ENCODE data around the gene COG8. TPM values are rescaled to one million over a fixed set of nuclear protein-coding genes. Genes with fewer than 3 reads are reported as not detected.

Gene COG8
- total and polyA plus RNA-seq, 5 donors = 15.7 to 24.8 (median 22.7) TPM

DNA sequence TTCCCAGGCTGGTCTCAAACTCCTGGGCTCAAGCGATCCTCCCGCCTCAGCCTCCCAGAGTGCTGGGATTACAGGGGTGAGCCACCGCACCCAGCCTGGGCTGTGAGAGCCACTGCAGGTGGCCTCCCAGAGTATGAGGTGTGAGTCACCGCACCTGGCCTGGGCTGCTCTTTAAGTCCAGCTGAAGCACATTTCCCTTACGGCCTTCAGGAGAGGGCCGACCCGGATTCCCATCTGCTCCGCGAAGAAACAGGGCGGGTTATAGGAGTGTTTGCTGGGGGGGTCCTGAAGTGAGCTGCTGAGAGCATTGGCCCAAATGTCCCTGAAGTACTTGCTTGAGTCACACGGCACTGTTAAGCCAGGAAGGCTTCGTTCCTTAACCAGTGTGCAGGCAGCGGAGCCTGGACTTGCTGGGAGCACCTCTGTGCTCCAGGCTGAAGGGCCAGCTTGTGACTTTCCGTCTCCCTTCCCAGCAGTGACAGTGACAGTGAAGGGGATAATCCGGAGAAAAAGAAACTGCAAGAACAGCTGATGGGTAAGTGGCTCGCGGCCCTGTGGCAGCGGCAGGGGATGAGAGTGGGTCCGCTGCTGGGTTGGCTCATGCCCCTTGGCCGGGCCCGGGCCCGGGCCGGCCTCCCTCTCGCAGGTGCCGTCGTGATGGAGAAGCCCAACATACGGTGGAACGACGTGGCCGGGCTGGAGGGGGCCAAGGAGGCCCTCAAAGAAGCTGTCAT, 21.0 kb downstream of the COG8 start:
- Histone ChIP-seq H3K27ac (ENCODE audit: low read length) (no peak overlapping the region), H3K4me3 (ENCODE audit: low read length) (no peak overlapping the region), H3K4me1 (ENCODE audit: control insufficient read depth, insufficient read depth, low read length) (no peaks in the 10 kb centered on the region), H3K9me3 (ENCODE audit: control insufficient read depth, low read length) (no peaks in the 10 kb centered on the region), H3K27me3 (ENCODE audit: control insufficient read depth, insufficient read depth) (no peaks in the 10 kb centered on the region)
- intact Hi-C loops (cut with DNase I) = no loop called here
- peak in 1 of 3 donors; percentile 47 for DNase-seq
- no peak for ATAC-seq
- 95% methylated on average over 30 of the region's 30 CpGs for WGBS

DNA sequence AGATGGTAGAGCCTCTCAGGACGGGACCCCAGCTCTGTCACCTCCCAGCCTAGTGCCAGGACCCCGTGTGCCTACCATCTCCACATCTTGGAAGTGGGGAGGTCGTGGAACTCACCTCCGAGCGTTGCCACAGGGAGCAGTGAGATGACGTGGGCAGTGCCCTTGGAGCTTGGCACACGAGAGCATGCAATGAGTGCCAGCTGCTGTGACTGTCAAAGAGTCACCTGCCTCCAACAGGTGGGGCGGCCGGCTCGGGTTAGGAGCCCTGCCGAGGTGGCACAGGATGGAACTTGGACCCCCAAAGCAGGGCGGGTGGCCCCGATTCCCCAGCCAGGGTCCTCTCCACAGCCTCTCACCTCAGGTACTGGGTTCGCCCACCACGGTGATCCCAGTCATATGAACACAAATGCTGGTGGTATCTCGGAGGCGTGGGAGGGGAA, 22.7 kb downstream of the COG8 start:
- Histone ChIP-seq H3K9me3 (ENCODE audit: control insufficient read depth, low read length) (no peaks in the 10 kb centered on the region), H3K27me3 (ENCODE audit: control insufficient read depth, insufficient read depth) (no peaks in the 10 kb centered on the region), H3K4me3 (ENCODE audit: low read length) (no peak overlapping the region), H3K27ac (ENCODE audit: low read length) (no peak overlapping the region), H3K4me1 (ENCODE audit: control insufficient read depth, insufficient read depth, low read length) (no peaks in the 10 kb centered on the region)
- DNase-seq (peak in 1 of 3 donors; percentile 39), ATAC-seq (no peak)
- intact Hi-C loops (cut with DNase I) = no loop called here
- WGBS = 92% methylated on average over 17 of the region's 17 CpGs

DNA sequence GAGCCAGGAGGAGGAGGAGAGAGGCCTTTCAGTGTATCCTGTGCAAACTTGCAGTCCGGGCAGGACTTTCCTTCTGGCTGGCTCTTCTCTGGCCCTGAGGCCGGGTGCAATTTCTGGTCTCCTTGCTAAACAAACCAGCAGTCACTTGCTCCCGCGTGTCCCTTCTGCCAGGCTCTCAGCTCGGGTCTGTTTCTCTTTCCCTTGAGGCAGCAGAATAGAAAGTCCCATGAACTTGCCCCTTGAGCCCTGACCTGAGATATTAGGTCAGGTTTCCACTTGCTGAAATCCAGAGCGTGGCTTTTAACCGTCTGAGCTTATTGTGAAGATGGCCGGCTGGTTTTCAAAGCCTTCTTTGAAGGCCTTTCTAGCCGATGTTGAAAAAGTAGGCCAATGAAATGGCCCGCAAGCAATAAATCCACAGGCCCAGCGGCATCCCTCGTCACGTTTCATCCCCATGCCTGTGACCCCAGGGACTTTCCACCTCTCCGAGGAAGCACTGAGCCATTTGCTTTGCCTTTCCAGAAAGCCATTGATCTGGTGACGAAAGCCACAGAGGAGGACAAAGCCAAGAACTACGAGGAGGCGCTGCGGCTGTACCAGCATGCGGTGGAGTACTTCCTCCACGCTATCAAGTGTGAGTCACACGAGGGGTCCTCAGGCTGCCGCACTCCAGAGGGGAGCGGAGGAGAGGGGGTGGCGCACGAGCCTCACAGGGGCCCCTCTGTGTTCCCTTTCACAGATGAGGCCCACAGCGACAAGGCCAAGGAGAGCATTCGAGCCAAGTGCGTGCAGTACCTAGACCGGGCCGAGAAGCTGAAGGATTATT, 23.7 kb downstream of the COG8 start:
- Histone ChIP-seq H3K9me3 (ENCODE audit: control insufficient read depth, low read length) (no peaks in the 10 kb centered on the region), H3K27me3 (ENCODE audit: control insufficient read depth, insufficient read depth) (no peaks in the 10 kb centered on the region), H3K4me1 (ENCODE audit: control insufficient read depth, insufficient read depth, low read length) (no peaks in the 10 kb centered on the region), H3K4me3 (ENCODE audit: low read length) (no peak overlapping the region), H3K27ac (ENCODE audit: low read length) (no peak overlapping the region)
- ATAC-seq (no peak), DNase-seq (peak in 1 of 3 donors; percentile 37)
- intact Hi-C loops (cut with DNase I) = no loop called here
- WGBS = 84% methylated on average over 30 of the region's 30 CpGs

DNA sequence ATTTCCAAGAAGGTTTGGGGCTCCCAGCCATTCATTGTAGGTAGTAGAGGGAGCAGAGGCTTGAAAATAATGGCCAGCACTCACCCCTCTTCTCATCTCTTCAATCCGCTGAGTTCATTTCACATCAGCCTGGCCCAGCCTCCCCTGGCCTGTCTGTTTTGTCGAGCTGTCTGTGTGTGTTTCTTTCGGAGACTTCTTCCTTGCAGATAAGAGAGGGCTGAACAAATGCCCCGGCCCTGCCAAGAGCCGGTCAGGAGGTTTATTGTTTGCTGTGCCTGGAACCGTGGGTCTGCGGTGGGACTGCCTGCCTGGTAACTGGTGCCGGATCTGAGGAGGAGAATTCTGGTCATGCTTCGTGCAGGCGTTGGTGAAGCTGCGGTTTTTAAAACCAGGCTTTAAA, 24.8 kb downstream of the COG8 start:
- Histone ChIP-seq H3K4me1 (ENCODE audit: control insufficient read depth, insufficient read depth, low read length) (no peaks in the 10 kb centered on the region), H3K9me3 (ENCODE audit: control insufficient read depth, low read length) (no peaks in the 10 kb centered on the region), H3K4me3 (ENCODE audit: low read length) (no peak overlapping the region), H3K27ac (ENCODE audit: low read length) (no peak overlapping the region), H3K27me3 (ENCODE audit: control insufficient read depth, insufficient read depth) (no peaks in the 10 kb centered on the region)
- WGBS = 68% methylated on average over 11 of the region's 11 CpGs
- ATAC-seq (no peak), DNase-seq (peak in 2 of 3 donors; percentile 43 to 73)
- intact Hi-C loops (cut with DNase I) = no loop called here

DNA sequence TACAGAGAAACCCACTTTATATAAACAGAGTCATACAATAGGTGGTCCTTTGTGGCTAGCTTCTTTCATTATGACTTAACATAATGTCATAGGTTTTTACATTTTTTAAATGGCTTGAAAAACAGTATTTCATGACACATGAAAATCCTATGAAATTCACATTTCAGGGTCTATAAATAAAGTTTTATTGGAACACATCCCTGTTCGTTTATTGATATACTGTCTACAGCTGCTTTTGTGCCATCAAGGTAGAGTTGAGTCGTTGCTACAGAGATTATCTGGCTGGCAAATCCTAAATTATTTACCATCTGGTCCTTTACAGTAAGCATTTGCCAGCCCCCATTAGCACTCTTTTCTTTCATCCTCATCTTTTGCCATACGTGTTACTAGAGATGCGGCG, 25.9 kb downstream of the COG8 start:
- no peak overlapping the region for H3K27ac ChIP-seq (ENCODE audit: low read length)
- no peak overlapping the region for H3K4me3 ChIP-seq (ENCODE audit: low read length)
- H3K9me3 ChIP-seq (ENCODE audit: control insufficient read depth, low read length) = no peaks in the 10 kb centered on the region
- H3K27me3 ChIP-seq (ENCODE audit: control insufficient read depth, insufficient read depth) = no peaks in the 10 kb centered on the region
- WGBS = 94% methylated on average over 5 of the region's 5 CpGs
- intact Hi-C loops (cut with DNase I) = no loop called here
- ATAC-seq = no peak
- H3K4me1 ChIP-seq (ENCODE audit: control insufficient read depth, insufficient read depth, low read length) = no peaks in the 10 kb centered on the region
- DNase-seq = no peak

DNA sequence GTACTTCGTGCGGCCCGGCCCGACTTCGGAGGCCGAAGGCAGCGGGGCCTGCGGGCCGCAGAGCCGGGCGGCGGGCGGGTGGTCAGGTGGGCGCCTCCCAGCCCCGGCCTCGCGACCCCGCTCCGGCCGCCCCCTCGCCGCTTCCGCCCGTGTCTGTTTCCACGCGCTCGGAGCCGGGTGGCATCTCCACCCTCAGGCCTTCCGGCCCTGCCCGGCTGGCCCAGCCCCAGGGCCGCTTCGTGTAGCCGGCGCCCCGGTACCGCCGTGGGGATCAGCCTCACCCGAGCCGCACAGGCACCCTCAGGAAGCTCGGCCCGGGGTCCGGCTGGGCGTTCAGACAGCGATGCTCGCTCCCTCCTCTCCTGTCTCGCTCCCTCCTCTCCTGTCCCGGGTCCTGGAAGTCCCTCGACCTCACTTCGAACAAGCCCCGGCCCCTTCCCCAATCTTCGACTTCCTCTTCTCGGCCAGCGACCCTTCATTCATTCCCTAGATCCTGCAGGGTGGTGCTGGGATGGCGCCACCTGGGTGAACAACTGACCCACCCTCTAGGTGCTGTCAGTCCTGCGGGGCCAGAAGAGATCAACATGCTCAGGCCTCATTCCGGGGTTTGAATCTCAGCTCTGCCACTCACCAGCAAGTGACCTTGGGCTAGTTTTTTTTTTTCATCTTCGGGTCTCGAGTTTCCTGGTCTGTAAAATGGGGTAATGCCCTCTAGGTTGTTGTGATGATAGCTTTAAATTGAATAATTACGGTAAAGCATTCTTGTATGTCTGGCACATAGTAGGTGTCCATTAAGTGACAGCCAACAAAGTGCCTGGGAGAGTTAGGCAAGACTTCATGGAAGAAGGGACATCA, 27.6 kb downstream of the COG8 start:
- Histone ChIP-seq H3K4me1 (ENCODE audit: control insufficient read depth, insufficient read depth, low read length) (no peaks in the 10 kb centered on the region), H3K9me3 (ENCODE audit: control insufficient read depth, low read length) (no peaks in the 10 kb centered on the region), H3K27me3 (ENCODE audit: control insufficient read depth, insufficient read depth) (no peaks in the 10 kb centered on the region), H3K27ac (ENCODE audit: low read length) (peak overlapping the region; percentile 80), H3K4me3 (ENCODE audit: low read length) (peak overlapping the region; percentile 70)
- DNase-seq = peak in 1 of 3 donors; percentile 46
- intact Hi-C loops (cut with DNase I) = no loop called here
- WGBS = 2% methylated on average over 59 of the region's 59 CpGs
- peak; percentile 49 to 52 for ATAC-seq

DNA sequence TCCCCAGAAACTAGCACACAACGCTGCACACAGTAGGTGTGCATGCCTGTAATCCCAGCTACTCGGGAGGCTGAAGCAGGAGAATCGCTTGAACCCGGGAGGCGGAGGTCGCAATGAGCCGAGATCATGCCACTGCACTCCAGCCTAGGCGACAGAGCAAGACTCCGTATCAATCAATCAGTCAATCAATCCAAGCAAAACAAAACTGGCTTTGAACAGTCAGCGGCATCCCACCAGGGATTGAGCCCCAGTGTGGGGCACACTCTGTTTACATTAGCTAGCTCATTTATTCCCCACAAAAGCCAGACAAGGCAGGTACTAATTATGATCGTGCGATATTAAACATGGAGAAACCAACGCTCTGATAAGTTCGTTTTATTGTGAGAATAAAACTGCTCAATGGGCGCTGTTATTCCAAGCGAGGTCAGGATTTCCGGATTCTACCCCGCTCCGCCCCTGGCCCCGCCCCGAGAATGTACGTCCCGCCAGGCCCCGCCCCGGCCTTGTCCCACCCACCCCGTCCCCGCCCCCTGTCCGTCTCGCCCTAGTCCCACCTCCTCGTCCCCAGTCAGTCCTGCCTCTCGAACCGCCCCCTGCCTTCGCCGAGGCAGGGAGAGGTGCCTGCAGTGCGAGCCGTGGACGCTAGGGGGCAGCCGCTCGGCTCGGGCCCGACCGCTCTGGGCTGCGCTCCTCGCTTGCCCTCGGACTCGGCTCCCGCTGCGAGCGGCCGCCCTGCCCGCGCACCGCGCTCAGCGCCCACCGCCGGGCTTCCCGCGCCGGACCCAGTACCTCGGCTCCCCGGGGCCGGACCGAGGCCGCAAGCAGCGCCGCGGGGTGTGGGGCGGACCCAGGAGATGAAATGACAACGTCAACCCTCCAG, 28.5 kb downstream of the COG8 start, which contains the start of gene VPS4A:
TSS of gene VPS4A (plus strand) at position 698 of the 880 bp plus-strand sequence. CDS start at position 860, 162 bp downstream.
- 9% methylated on average over 70 of the region's 70 CpGs for WGBS
- H3K4me1 ChIP-seq (ENCODE audit: control insufficient read depth, insufficient read depth, low read length) = no peaks in the 10 kb centered on the region
- intact Hi-C loops (cut with DNase I) = no loop called here
- ATAC-seq = peak; percentile 96 to 97
- H3K27ac ChIP-seq (ENCODE audit: low read length) = peak within 1 kb of the TSS; percentile 80
- H3K9me3 ChIP-seq (ENCODE audit: control insufficient read depth, low read length) = no peaks in the 10 kb centered on the region
- DNase-seq = peak; percentile 95 to 99 (median 98)
- H3K4me3 ChIP-seq (ENCODE audit: low read length) = peak within 1 kb of the TSS; percentile 70
- H3K27me3 ChIP-seq (ENCODE audit: control insufficient read depth, insufficient read depth) = no peaks in the 10 kb centered on the region

DNA sequence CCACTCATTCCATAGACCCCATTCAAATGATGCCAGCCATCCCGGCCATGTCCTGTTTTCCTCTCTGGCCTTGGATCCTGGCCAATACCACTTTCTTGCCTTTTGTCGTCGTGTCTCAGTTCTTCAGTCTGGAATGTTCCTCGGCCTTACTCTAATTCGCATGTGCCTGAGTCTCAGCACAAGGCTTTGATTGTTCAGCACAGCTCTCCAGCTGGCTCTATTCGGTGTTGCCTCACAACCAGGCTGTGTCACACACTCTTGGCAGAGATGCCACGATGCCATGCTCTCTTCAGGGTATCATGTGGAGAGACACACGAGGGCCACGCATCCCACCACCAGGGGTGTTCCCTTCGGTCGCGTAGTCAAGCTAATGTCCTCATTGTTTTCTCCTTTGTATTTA, 30.0 kb downstream of the COG8 start:
- Histone ChIP-seq H3K4me1 (ENCODE audit: control insufficient read depth, insufficient read depth, low read length) (no peaks in the 10 kb centered on the region), H3K27ac (ENCODE audit: low read length) (no peak overlapping the region), H3K27me3 (ENCODE audit: control insufficient read depth, insufficient read depth) (no peaks in the 10 kb centered on the region), H3K4me3 (ENCODE audit: low read length) (no peak overlapping the region), H3K9me3 (ENCODE audit: control insufficient read depth, low read length) (no peaks in the 10 kb centered on the region)
- intact Hi-C loops (cut with DNase I) = no loop called here
- WGBS = 84% methylated on average over 12 of the region's 12 CpGs
- ATAC-seq (no peak), DNase-seq (no peak)

DNA sequence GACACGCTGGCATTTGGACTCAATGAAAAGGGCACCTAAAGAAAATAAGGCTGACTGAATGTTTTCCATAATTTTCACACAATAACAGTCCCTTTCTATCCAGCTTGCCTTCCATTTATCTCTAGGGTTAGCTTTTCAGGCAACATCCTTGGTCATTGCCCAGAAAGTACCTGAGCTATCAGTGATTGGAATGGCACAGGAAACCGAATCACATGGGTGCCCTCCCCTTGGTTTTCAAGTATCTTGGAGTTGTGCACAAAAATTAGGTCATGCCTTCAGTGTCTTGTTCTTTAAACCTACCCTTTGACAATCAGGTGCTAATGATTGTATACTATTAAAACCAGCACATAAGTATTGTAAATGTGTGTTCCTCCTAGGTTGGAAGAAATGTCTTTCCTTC, 31.5 kb downstream of the COG8 start:
- WGBS = 89% methylated on average over 2 of the region's 2 CpGs
- Histone ChIP-seq H3K9me3 (ENCODE audit: control insufficient read depth, low read length) (no peaks in the 10 kb centered on the region), H3K4me1 (ENCODE audit: control insufficient read depth, insufficient read depth, low read length) (no peaks in the 10 kb centered on the region), H3K27ac (ENCODE audit: low read length) (no peak overlapping the region), H3K27me3 (ENCODE audit: control insufficient read depth, insufficient read depth) (no peaks in the 10 kb centered on the region), H3K4me3 (ENCODE audit: low read length) (no peak overlapping the region)
- intact Hi-C loops (cut with DNase I) = no loop called here
- DNase-seq (no peak), ATAC-seq (no peak)

DNA sequence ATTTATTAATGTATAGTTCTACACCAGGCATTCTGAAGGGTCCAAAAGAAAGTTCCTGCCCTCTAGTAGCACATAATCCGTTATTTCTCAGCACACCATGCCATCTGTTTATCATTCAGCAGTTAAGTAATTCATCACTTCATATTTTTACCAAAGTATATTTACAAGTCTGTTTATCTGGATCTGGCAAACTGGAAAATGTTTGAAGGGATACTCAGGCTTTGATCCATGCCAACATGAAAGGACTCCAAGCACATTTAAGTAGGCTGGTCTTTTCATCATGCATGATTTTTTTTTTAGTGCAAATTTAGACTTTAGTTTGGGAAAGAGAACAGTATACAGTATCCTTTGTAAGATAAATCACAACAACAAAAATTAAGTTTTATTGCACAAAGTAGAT, 32.3 kb downstream of the COG8 start:
- no peak for DNase-seq
- no peak overlapping the region for H3K4me3 ChIP-seq (ENCODE audit: low read length)
- H3K4me1 ChIP-seq (ENCODE audit: control insufficient read depth, insufficient read depth, low read length) = no peaks in the 10 kb centered on the region
- no peak overlapping the region for H3K27ac ChIP-seq (ENCODE audit: low read length)
- intact Hi-C loops (cut with DNase I) = no loop called here
- ATAC-seq = no peak
- H3K27me3 ChIP-seq (ENCODE audit: control insufficient read depth, insufficient read depth) = no peaks in the 10 kb centered on the region
- H3K9me3 ChIP-seq (ENCODE audit: control insufficient read depth, low read length) = no peaks in the 10 kb centered on the region
- 86% methylated on average over 1 of the region's 1 CpG for WGBS
